Measurements from ENCODE around the gene PAF1. TPM values are rescaled to one million over a fixed set of nuclear protein-coding genes. Genes with fewer than 3 reads are reported as not detected.

The PAF1 gene
- total RNA-seq (2022; extraction: Qiagen RNA extraction) = 70.3 to 88.0 TPM (median 86.0 TPM) in 5 replicates

GRCh38 chr19:39390751-39391437, at the start of gene PAF1, which contains the start of gene MED29:
TSS of gene PAF1 (minus strand) at chr19:39391106. CDS start at chr19:39390864, 242 bp downstream.
TSS of gene MED29 (plus strand) at chr19:39391378. CDS start at chr19:39391423, 45 bp downstream.

GRCh38 chr19:39435499-39436349, 44.8 kb upstream of the PAF1 start, which contains the start of gene RPS16:
TSS of gene RPS16 (minus strand) at chr19:39435949. CDS start at chr19:39435895, 54 bp downstream.

GRCh38 chr19:39412100-39412866, 21.4 kb upstream of the PAF1 start, which contains the start of gene PLEKHG2:
TSS of gene PLEKHG2 (plus strand) at chr19:39412669. CDS start at chr19:39414087, 1,418 bp downstream.

GRCh38 chr19:39406656-39407409, 15.9 kb upstream of the PAF1 start, which contains the start of gene ZFP36:
TSS of gene ZFP36 (plus strand) at chr19:39406847. CDS start at chr19:39406905, 58 bp downstream.

GRCh38 chr19:39341719-39342604, 48.9 kb downstream of the PAF1 start, which contains the start of gene SAMD4B:
TSS of gene SAMD4B (plus strand) at chr19:39342421. CDS start at chr19:39356894, 14,473 bp downstream.

Other genes starting within 250 kb of the PAF1 start
- 1.0 to 1.7 TPM (median 1.5 TPM) in 5 replicates for gene NCCRP1, start 194.1 kb downstream of the PAF1 start, total RNA-seq (2022; extraction: Qiagen RNA extraction)
- gene SYCN, start 186.8 kb downstream of the PAF1 start, total RNA-seq (2022; extraction: Qiagen RNA extraction) = not detected in 5 replicates
- not detected in 5 replicates for gene IFNL3, start 146.1 kb downstream of the PAF1 start, total RNA-seq (2022; extraction: Qiagen RNA extraction)
- gene IFNL4, start 142.2 kb downstream of the PAF1 start, total RNA-seq (2022; extraction: Qiagen RNA extraction) = not detected in 5 replicates
- not detected in 5 replicates for gene IFNL2, start 122.7 kb downstream of the PAF1 start, total RNA-seq (2022; extraction: Qiagen RNA extraction)
- 0.16 to 0.26 TPM in 2 of 5 replicates, not detected in the others for gene IFNL1, start 94.7 kb downstream of the PAF1 start, total RNA-seq (2022; extraction: Qiagen RNA extraction)
- gene LRFN1, start 70.2 kb downstream of the PAF1 start, total RNA-seq (2022; extraction: Qiagen RNA extraction) = 6.3 to 10.8 TPM (median 9.6 TPM) in 5 replicates
- 0.31 TPM in 1 of 5 replicates, not detected in the others for gene GMFG, start 55.1 kb downstream of the PAF1 start, total RNA-seq (2022; extraction: Qiagen RNA extraction)
- gene SAMD4B, start 48.7 kb downstream of the PAF1 start, total RNA-seq (2022; extraction: Qiagen RNA extraction) = 101 to 193 TPM (median 189 TPM) in 5 replicates
- 66.9 to 81.5 TPM (median 79.2 TPM) in 5 replicates for gene MED29, start 272 bp upstream of the PAF1 start, total RNA-seq (2022; extraction: Qiagen RNA extraction)
- 195 to 324 TPM (median 282 TPM) in 5 replicates for gene ZFP36, start 15.7 kb upstream of the PAF1 start, total RNA-seq (2022; extraction: Qiagen RNA extraction)
- gene PLEKHG2, start 21.6 kb upstream of the PAF1 start, total RNA-seq (2022; extraction: Qiagen RNA extraction) = 60.4 to 147 TPM (median 118 TPM) in 5 replicates
- gene RPS16, start 44.8 kb upstream of the PAF1 start, total RNA-seq (2022; extraction: Qiagen RNA extraction) = 6,292 to 6,945 TPM (median 6,439 TPM) in 5 replicates
- gene SUPT5H, start 54.5 kb upstream of the PAF1 start, total RNA-seq (2022; extraction: Qiagen RNA extraction) = 141 to 199 TPM (median 189 TPM) in 5 replicates
- gene TIMM50, start 89.7 kb upstream of the PAF1 start, total RNA-seq (2022; extraction: Qiagen RNA extraction) = 175 to 234 TPM (median 221 TPM) in 5 replicates
- 7.2 to 9.6 TPM (median 9.0 TPM) in 5 replicates for gene DLL3, start 107.8 kb upstream of the PAF1 start, total RNA-seq (2022; extraction: Qiagen RNA extraction)
- gene SELENOV, start 124.0 kb upstream of the PAF1 start, total RNA-seq (2022; extraction: Qiagen RNA extraction) = 0.05 TPM in 1 of 5 replicates, not detected in the others
- 5.8 to 7.8 TPM (median 7.2 TPM) in 5 replicates for gene EID2B, start 141.7 kb upstream of the PAF1 start, total RNA-seq (2022; extraction: Qiagen RNA extraction)
- gene EID2, start 149.1 kb upstream of the PAF1 start, total RNA-seq (2022; extraction: Qiagen RNA extraction) = 35.1 to 39.3 TPM (median 35.6 TPM) in 5 replicates
- gene LGALS13, start 211.4 kb upstream of the PAF1 start, total RNA-seq (2022; extraction: Qiagen RNA extraction) = not detected in 5 replicates